GM19193 (cell line): ENCODE results near the gene SREBF1.

Source experiments
- POLR2A ChIP-seq: IDR thresholded peaks from 4 replicates; pipeline ENCODE4 v1.6.1; 2011; ENCODE audit not compliant: insufficient read depth, insufficient read length; ENCODE audit errors: extremely low read depth

Gene SREBF1

GRCh38 chr17:17836818-17837379 is at the start of gene SREBF1:
TSS of gene SREBF1 (minus strand) at chr17:17836986. CDS start at chr17:17836817, 169 bp downstream.
- no peak for TF ChIP-seq POLR2A

DNA sequence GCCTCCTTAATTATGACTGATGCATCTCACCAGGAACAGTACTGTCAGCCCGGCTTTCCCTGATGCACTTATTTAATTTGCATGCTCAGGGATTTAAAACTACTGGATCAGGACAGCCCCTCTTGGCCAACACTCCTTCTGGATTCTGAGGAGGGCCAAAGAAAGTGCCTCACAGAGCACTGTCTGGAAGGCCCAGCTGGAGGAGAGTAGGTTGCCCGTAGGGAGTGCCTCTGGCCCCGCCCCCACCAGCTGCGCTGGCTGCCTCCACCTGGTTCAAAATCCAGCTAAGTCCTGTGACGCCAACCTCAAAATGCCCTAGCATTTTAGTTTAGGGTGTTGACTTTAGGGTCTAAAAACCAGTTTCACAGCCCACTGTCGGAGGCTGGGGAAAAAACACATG is 49.4 kb upstream of the SREBF1 start:
- no peak for TF ChIP-seq POLR2A

GRCh38 chr17:17884391-17885357 is 47.9 kb upstream of the SREBF1 start:
- TF ChIP-seq POLR2A: no peak

DNA sequence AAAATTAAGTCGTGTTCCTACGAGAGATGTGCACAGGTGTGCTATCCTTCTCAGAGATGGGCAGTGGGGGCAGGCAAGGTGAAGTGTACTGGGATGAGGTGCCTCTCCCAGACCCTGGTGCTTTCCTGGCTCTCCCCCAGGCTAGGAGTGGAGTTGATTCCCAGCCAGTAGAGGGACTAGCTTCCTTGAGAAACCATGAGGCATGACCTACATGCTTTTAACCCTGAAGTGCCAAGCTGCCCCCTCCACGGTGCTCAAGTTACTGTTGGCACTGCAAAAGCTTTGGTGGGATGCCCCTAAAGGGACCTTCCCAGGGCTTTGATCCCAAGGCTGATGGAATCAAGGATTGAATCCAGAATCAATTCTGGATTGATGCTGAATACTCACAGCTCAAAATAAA is 47.0 kb upstream of the SREBF1 start:
- TF ChIP-seq POLR2A: no peak

GRCh38 chr17:17882082-17882581 is 45.3 kb upstream of the SREBF1 start:
- no peak for TF ChIP-seq POLR2A

- no peak for TF ChIP-seq POLR2A
Measured at GRCh38 chr17:17880577-17881196, 43.9 kb upstream of the SREBF1 start.

- TF ChIP-seq POLR2A: no peak
Measured at GRCh38 chr17:17877529-17878358, 41.0 kb upstream of the SREBF1 start.

- TF ChIP-seq POLR2A: no peak
Measured at GRCh38 chr17:17876959-17877528, 40.3 kb upstream of the SREBF1 start.

DNA sequence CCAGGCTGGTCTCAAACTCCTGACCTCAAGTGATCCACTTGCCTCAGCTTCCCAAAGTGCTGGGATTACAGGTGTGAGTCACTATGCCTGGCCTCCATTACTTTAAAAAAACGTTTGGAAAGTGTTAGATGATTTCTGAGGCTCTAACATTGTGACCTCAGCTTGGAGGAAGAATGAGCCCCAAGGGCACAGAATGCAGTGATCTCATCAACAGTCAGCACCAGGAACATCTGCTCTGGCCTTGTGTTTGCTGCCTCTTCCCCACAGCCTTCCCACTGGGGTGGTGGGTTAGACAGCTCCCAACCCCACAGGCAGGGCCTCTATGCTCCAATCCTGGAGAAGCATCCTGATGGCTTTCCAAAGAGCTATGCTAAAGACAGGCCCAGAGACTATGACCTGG is 37.7 kb upstream of the SREBF1 start:
- TF ChIP-seq POLR2A: no peak

DNA sequence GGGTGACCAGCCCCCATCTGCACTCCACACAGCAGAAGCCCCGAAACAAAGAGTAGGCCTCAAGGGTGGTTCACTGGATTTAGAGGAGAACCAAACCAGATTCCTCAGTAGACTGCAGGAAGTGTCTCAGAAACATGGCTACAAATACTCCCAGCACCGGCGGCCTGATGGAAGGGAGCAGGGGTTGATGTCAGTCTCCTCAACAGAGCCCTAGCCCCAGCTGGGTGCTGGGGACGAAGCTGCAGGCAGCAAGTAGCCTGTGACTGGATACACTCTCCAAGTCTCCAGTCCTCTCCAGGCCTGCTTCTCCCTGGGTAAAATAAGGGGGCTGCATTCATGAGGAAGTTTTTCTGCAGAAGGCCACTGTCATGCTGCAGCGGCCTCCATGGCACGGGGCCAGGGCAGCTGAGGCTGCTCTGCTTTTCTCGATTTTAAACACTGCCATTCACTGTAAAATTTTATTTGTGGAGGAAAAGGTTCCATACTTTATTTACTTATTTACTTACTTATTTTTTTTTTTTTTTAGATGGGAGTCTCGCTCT is 36.7 kb upstream of the SREBF1 start:
- no peak for TF ChIP-seq POLR2A

- no peak for TF ChIP-seq POLR2A
Measured at GRCh38 chr17:17872547-17873345, 36.0 kb upstream of the SREBF1 start.

GRCh38 chr17:17871913-17872312 is 35.1 kb upstream of the SREBF1 start:
- no peak for TF ChIP-seq POLR2A

- TF ChIP-seq POLR2A: no peak
Measured at GRCh38 chr17:17870247-17870646, 33.5 kb upstream of the SREBF1 start.

DNA sequence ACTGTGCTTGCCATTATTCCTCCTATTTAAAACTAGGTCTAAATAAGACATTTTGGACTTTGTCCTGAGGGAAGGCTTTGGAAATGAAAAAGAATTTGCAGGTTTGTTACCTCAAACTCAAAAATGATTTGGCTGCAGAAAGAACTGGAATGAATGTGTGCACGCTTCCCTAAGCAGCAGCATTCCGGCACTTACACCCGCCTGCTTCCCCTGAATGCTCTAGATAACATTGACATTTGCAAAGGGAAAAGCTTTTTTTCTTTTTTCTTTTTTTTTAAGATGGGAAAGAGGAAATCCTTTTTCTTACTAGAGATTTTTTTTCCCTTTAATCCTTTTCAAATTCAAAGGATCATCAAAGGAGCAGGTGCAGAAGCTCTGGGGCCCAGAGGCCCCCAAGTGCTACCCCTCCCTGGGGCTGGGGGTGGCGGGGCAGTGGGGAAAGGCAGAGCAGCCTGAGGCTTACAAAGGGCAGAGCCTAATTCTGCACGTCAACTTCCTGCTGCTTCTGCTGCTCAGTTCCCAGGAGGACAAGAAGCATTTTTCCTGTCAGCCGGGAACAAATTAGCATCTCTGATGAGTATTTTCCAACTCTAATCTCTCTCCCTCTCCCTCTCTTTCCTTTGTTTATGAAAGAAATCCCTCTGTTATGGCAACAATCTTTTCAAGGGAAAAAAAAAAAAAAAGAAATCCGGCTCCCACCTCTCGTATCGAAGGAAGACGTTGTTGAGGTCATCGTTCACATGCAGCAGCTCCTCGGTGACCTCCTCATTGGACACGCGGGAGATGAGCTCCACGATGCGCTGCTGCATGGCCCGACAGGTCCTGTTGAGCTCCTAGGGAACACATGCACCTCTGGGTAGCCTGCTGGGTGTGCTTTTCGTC is 32.1 kb upstream of the SREBF1 start:
- no peak for TF ChIP-seq POLR2A
